Measurements from ENCODE around the gene FOXO1. TPM values are rescaled to one million over a fixed set of nuclear protein-coding genes. Genes with fewer than 3 reads are reported as not detected.

The FOXO1 gene
- polyA plus RNA-seq, 2 donors: 1.7 to 3.7 TPM

DNA sequence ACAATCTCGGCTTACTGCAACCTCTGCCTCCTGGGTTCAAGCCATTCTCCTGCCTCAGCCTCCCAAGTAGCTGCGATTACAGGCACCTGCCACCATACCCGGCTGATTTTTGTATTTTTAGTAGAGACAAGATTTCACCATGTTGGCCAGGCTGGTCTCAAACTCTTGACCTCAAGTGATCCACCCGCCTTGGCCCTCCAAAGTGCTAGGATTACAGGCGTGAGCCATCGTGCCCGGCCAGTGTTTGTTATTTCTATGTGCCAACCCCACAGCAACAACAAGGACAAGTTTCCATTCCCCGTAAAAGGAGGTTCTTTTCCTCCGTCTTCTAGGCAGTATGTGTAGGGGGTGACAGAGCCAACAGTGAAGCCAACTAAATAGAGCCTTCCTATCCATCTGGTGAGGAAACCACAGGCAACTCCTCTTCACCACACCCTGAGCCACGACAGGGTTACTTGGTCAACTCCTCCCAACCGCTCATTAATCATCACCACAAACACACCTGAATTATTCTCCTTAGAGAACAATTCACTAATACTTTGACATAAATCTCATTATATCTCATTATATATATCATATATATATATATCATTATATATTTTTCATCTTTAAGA is 25.5 kb downstream of the FOXO1 start:
- Histone ChIP-seq H3K27me3 (ENCODE audit: control insufficient read depth in 1 of 2, insufficient read depth in 2 of 2, low read length in 2 of 2) (no peaks in the 10 kb centered on the region), H3K9me3 (ENCODE audit: control insufficient read depth in 2 of 2, insufficient read depth in 1 of 2, low read depth in 1 of 2, low read length in 1 of 2) (no peaks in the 10 kb centered on the region), H3K4me1 (ENCODE audit: control insufficient read depth in 2 of 2, insufficient read depth in 2 of 2, low read length in 1 of 2) (peaks cover 4 to 9% of the 10 kb centered on the region in 2 donors), H3K4me3 (ENCODE audit: low read depth in 1 of 2, low read length in 2 of 2) (no peak overlapping the region), H3K27ac (ENCODE audit: low read depth in 2 of 2, low read length in 1 of 2) (no peak overlapping the region), H3K36me3 (ENCODE audit: control insufficient read depth in 2 of 2, insufficient read depth in 2 of 2, low read length in 1 of 2) (no peaks in the 10 kb centered on the region)
- WGBS, 2 donors: 78 to 81% methylated on average over 11 of the region's 11 CpGs

DNA sequence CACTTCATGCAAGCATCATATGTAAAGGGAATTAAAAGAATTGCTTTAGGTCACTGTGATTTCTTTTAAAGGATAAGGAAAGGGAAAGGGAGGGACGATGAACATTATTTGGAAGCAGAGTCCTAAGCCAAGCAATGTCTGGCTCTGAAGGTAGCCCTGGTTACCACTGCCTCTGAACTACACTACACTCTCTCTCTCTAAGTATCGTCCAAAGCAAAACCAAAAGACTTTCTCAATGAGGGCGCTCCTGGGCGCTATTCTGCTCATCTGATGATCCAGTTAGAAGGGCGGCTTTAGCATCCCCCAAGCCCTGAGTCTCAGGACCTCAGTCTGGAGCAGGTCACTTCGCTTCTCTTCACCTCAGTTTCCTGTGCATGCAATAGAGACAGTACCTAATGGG is 26.2 kb downstream of the FOXO1 start:
- no peak overlapping the region for H3K4me3 ChIP-seq (ENCODE audit: low read depth in 1 of 2, low read length in 2 of 2)
- no peak overlapping the region for H3K27ac ChIP-seq (ENCODE audit: low read depth in 2 of 2, low read length in 1 of 2)
- H3K27me3 ChIP-seq (ENCODE audit: control insufficient read depth in 1 of 2, insufficient read depth in 2 of 2, low read length in 2 of 2): no peaks in the 10 kb centered on the region
- no peaks in the 10 kb centered on the region for H3K9me3 ChIP-seq (ENCODE audit: control insufficient read depth in 2 of 2, insufficient read depth in 1 of 2, low read depth in 1 of 2, low read length in 1 of 2)
- peaks cover 4 to 11% of the 10 kb centered on the region in 2 donors for H3K4me1 ChIP-seq (ENCODE audit: control insufficient read depth in 2 of 2, insufficient read depth in 2 of 2, low read length in 1 of 2)
- 77 to 80% methylated on average over 6 of the region's 6 CpGs for WGBS, 2 donors
- no peaks in the 10 kb centered on the region for H3K36me3 ChIP-seq (ENCODE audit: control insufficient read depth in 2 of 2, insufficient read depth in 2 of 2, low read length in 1 of 2)

DNA sequence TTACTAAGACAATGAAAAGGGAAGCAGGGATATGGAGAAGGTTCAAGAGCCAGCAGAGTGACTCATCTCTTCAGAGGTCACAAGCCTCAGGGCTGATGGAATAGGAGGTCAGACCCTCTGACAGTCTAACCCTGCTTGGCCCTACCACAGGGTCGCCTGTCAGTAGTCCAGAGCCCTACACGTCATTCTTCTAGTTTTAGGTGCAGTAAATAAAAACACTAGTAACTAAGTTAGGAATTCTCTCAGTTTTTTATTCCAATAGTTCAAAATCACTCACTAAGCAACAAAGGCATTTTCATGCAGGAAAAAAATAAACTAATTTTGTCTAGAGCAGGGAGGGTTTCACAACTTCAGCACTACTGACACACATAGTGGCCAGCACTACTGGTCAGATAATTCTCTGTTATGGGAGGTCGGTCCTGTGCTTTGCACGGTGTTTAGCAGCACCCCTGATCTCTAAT is 27.2 kb downstream of the FOXO1 start:
- Histone ChIP-seq H3K36me3 (ENCODE audit: control insufficient read depth in 2 of 2, insufficient read depth in 2 of 2, low read length in 1 of 2) (no peaks in the 10 kb centered on the region), H3K9me3 (ENCODE audit: control insufficient read depth in 2 of 2, insufficient read depth in 1 of 2, low read depth in 1 of 2, low read length in 1 of 2) (no peaks in the 10 kb centered on the region), H3K27ac (ENCODE audit: low read depth in 2 of 2, low read length in 1 of 2) (no peak overlapping the region), H3K4me3 (ENCODE audit: low read depth in 1 of 2, low read length in 2 of 2) (no peak overlapping the region), H3K27me3 (ENCODE audit: control insufficient read depth in 1 of 2, insufficient read depth in 2 of 2, low read length in 2 of 2) (no peaks in the 10 kb centered on the region), H3K4me1 (ENCODE audit: control insufficient read depth in 2 of 2, insufficient read depth in 2 of 2, low read length in 1 of 2) (peaks cover 4 to 11% of the 10 kb centered on the region in 2 donors)
- WGBS, 2 donors: 53 to 64% methylated on average over 4 of the region's 4 CpGs

DNA sequence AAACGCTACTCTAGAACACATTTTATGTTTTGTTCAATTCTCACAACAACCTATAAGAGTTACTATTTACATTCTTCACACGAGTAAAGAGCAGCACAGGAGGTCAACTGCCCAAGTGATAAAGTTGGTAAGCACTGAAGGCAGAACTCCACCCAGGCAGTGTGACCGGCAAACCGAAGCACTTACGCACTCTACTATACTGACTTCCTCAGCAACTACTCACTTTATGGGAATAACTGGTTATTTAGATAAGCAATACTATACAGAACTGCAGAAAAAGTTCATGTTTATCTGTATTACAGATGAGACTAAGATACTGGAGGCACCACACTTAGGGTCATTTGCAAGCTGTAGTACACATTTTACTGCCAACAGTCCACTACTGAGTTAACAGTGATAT is 28.8 kb downstream of the FOXO1 start:
- Histone ChIP-seq H3K27ac (ENCODE audit: low read depth in 2 of 2, low read length in 1 of 2) (no peak overlapping the region), H3K27me3 (ENCODE audit: control insufficient read depth in 1 of 2, insufficient read depth in 2 of 2, low read length in 2 of 2) (no peaks in the 10 kb centered on the region), H3K4me1 (ENCODE audit: control insufficient read depth in 2 of 2, insufficient read depth in 2 of 2, low read length in 1 of 2) (peaks cover 4 to 9% of the 10 kb centered on the region in 2 donors), H3K4me3 (ENCODE audit: low read depth in 1 of 2, low read length in 2 of 2) (no peak overlapping the region), H3K36me3 (ENCODE audit: control insufficient read depth in 2 of 2, insufficient read depth in 2 of 2, low read length in 1 of 2) (no peaks in the 10 kb centered on the region), H3K9me3 (ENCODE audit: control insufficient read depth in 2 of 2, insufficient read depth in 1 of 2, low read depth in 1 of 2, low read length in 1 of 2) (no peaks in the 10 kb centered on the region)
- WGBS, 2 donors: 47 to 70% methylated on average over 5 of the region's 5 CpGs

DNA sequence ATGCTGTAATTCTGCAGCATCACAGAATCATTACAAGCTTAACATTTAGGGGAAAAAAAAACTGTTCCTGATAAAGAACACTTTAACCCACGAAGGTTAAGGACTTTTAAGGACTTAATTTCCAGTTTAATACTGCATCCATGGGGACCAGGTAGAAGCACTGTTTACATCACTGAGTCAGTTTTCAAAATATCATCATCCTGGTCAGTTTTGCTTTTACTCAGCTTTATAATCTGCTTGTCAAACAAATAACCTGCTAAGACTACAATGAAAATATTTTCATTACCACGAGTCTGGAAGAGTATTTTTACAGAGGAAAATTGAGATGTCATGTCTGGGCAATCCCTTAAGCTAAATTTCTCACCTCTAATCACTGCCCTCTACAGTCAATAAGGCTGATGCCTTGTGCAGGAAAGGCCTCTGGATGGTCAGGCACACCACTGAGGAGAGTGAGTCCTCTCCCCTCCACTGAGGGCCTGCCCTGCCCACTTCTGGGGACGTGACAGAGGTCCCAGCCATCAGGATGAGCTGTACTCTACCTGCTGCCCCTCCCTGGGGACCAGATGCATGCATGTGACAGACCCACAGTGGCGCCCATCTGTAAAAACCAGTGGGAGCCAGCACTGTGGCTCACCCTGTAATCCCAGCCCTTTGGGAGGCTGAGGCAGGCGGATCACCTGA is 31.0 kb downstream of the FOXO1 start:
- H3K4me1 ChIP-seq (ENCODE audit: control insufficient read depth in 2 of 2, insufficient read depth in 2 of 2, low read length in 1 of 2): peaks cover 4 to 6% of the 10 kb centered on the region in 2 donors
- no peaks in the 10 kb centered on the region for H3K36me3 ChIP-seq (ENCODE audit: control insufficient read depth in 2 of 2, insufficient read depth in 2 of 2, low read length in 1 of 2)
- WGBS, 2 donors: 64 to 65% methylated on average over 5 of the region's 5 CpGs
- H3K27me3 ChIP-seq (ENCODE audit: control insufficient read depth in 1 of 2, insufficient read depth in 2 of 2, low read length in 2 of 2): no peaks in the 10 kb centered on the region
- H3K27ac ChIP-seq (ENCODE audit: low read depth in 2 of 2, low read length in 1 of 2): no peak overlapping the region
- H3K9me3 ChIP-seq (ENCODE audit: control insufficient read depth in 2 of 2, insufficient read depth in 1 of 2, low read depth in 1 of 2, low read length in 1 of 2): no peaks in the 10 kb centered on the region
- no peak overlapping the region for H3K4me3 ChIP-seq (ENCODE audit: low read depth in 1 of 2, low read length in 2 of 2)

DNA sequence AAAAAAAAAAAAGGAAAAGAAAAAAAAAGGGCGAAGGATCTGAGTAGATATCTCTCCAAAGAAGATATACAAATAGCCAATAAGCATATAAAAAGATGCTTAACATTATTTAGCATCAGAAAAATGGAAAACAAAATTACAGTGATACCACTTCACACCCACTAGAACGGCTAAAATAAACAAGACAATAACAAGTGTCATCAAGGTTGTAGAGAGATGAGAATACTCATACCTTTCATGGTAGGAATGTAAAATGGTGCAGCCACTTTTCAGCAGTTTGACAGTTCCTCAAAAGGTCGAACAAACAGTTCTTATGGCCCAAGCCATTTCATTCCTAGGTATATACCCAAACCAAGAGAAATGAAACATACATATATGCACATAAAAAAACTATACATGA is 33.5 kb downstream of the FOXO1 start:
- WGBS, 2 donors: 93 to 97% methylated on average over 3 of the region's 3 CpGs

DNA sequence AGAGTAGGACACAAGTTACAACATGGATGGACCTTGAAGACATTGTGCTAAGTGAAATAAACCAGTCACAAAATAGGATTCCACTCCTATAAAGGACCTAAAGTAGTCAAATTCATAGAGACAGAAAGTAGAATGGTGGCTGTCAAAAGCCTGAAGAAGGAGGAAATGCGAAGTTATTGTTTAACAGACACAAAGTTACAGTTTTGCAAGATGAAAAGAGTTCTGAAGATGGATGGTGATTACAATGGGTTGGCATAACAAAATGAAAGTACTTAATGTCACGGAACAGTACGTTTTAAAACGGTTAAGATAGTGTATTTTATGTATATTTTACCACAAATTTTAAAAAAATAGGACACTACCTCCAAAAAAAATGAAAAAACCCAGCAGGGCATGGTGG is 34.8 kb downstream of the FOXO1 start:
- Histone ChIP-seq H3K9me3 (ENCODE audit: control insufficient read depth in 2 of 2, insufficient read depth in 1 of 2, low read depth in 1 of 2, low read length in 1 of 2) (no peaks in the 10 kb centered on the region), H3K36me3 (ENCODE audit: control insufficient read depth in 2 of 2, insufficient read depth in 2 of 2, low read length in 1 of 2) (no peaks in the 10 kb centered on the region), H3K4me3 (ENCODE audit: low read depth in 1 of 2, low read length in 2 of 2) (no peak overlapping the region), H3K27me3 (ENCODE audit: control insufficient read depth in 1 of 2, insufficient read depth in 2 of 2, low read length in 2 of 2) (no peaks in the 10 kb centered on the region), H3K27ac (ENCODE audit: low read depth in 2 of 2, low read length in 1 of 2) (no peak overlapping the region), H3K4me1 (ENCODE audit: control insufficient read depth in 2 of 2, insufficient read depth in 2 of 2, low read length in 1 of 2) (peaks cover 0 to 2% of the 10 kb centered on the region in 2 donors)
- 86% methylated on average over 4 of the region's 4 CpGs for WGBS, 2 donors

More for the DNA sequence above, 33.5 kb downstream of the FOXO1 start:
- H3K27ac ChIP-seq (ENCODE audit: low read depth in 2 of 2, low read length in 1 of 2): no peak overlapping the region
- no peaks in the 10 kb centered on the region for H3K9me3 ChIP-seq (ENCODE audit: control insufficient read depth in 2 of 2, insufficient read depth in 1 of 2, low read depth in 1 of 2, low read length in 1 of 2)
- no peaks in the 10 kb centered on the region for H3K27me3 ChIP-seq (ENCODE audit: control insufficient read depth in 1 of 2, insufficient read depth in 2 of 2, low read length in 2 of 2)
- no peak overlapping the region for H3K4me3 ChIP-seq (ENCODE audit: low read depth in 1 of 2, low read length in 2 of 2)
- H3K36me3 ChIP-seq (ENCODE audit: control insufficient read depth in 2 of 2, insufficient read depth in 2 of 2, low read length in 1 of 2): no peaks in the 10 kb centered on the region
- peaks cover 0 to 2% of the 10 kb centered on the region in 2 donors for H3K4me1 ChIP-seq (ENCODE audit: control insufficient read depth in 2 of 2, insufficient read depth in 2 of 2, low read length in 1 of 2)

DNA sequence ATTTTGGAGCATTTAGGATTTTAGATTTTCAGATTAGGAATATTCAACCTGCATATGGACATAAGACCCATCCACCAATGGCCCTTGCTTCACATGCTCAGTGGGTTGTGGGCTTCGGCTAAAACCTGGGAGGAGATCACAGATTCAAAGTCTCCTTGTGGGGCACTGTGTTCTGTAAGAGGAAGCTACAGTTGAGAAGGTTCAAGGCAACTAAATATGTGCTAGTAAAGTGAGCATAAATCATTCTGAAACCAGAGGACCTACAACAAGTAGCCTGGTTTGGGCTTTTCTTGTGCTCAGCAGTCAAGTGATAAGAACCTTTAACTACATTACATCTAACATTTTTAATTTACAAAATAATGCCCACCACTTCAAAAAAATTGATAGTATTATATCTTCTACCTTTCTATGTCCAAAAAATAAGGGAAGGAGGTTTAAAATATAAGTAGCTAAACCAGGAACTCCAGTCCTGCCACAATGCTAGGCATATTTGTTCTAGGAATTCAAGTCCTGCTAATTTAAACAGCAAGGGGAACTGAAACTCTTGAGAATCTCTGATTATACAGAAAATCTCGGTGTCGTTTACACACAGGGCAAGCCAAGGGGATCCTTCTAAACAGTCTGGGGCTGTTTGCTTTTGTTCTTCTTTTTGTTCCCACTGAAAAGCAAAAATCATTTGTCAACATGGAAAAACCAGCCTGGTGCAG is 36.6 kb downstream of the FOXO1 start:
- WGBS, 2 donors: 78 to 79% methylated on average over 3 of the region's 3 CpGs
- no peak overlapping the region for H3K4me3 ChIP-seq (ENCODE audit: low read depth in 1 of 2, low read length in 2 of 2)
- H3K27me3 ChIP-seq (ENCODE audit: control insufficient read depth in 1 of 2, insufficient read depth in 2 of 2, low read length in 2 of 2): no peaks in the 10 kb centered on the region
- no peaks in the 10 kb centered on the region for H3K36me3 ChIP-seq (ENCODE audit: control insufficient read depth in 2 of 2, insufficient read depth in 2 of 2, low read length in 1 of 2)
- H3K9me3 ChIP-seq (ENCODE audit: control insufficient read depth in 2 of 2, insufficient read depth in 1 of 2, low read depth in 1 of 2, low read length in 1 of 2): no peaks in the 10 kb centered on the region
- no peak overlapping the region for H3K27ac ChIP-seq (ENCODE audit: low read depth in 2 of 2, low read length in 1 of 2)
- no peaks in the 10 kb centered on the region for H3K4me1 ChIP-seq (ENCODE audit: control insufficient read depth in 2 of 2, insufficient read depth in 2 of 2, low read length in 1 of 2)

DNA sequence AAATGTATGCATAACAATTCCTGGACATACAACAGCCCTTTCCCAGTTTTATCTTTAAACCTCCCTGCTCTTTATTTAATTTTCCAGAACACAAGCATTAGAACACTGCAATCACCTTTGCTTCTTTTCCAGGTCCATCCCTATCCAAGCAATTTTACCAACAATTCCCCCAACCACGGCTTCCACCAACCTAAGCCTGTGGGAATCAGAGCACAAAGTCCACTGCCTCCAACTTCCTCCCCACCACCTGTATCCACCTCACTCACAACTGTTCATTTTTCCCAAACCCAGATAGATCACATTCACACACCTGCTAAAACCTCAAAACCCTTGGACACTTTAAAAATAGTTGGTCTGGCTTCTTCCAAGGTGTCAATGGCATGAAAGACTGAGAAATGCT is 39.5 kb downstream of the FOXO1 start:
- Histone ChIP-seq H3K4me1 (ENCODE audit: control insufficient read depth in 2 of 2, insufficient read depth in 2 of 2, low read length in 1 of 2) (no peaks in the 10 kb centered on the region), H3K27ac (ENCODE audit: low read depth in 2 of 2, low read length in 1 of 2) (no peak overlapping the region), H3K36me3 (ENCODE audit: control insufficient read depth in 2 of 2, insufficient read depth in 2 of 2, low read length in 1 of 2) (no peaks in the 10 kb centered on the region), H3K27me3 (ENCODE audit: control insufficient read depth in 1 of 2, insufficient read depth in 2 of 2, low read length in 2 of 2) (no peaks in the 10 kb centered on the region), H3K9me3 (ENCODE audit: control insufficient read depth in 2 of 2, insufficient read depth in 1 of 2, low read depth in 1 of 2, low read length in 1 of 2) (no peaks in the 10 kb centered on the region), H3K4me3 (ENCODE audit: low read depth in 1 of 2, low read length in 2 of 2) (no peak overlapping the region)
- WGBS, 2 donors: 78 to 97% methylated on average over 1 of the region's 1 CpG

Data from esophagus (tissue), 2 donors.